C1 segment of cervical spinal cord (tissue), 14 donors: ENCODE results near the gene PERM1.

Source experiments
- DNase-seq, 14 donors: peaks; one replicate each; lab custom pipeline; 2025; lab: John Stamatoyannopoulos, UW

PERM1 gene

DNA sequence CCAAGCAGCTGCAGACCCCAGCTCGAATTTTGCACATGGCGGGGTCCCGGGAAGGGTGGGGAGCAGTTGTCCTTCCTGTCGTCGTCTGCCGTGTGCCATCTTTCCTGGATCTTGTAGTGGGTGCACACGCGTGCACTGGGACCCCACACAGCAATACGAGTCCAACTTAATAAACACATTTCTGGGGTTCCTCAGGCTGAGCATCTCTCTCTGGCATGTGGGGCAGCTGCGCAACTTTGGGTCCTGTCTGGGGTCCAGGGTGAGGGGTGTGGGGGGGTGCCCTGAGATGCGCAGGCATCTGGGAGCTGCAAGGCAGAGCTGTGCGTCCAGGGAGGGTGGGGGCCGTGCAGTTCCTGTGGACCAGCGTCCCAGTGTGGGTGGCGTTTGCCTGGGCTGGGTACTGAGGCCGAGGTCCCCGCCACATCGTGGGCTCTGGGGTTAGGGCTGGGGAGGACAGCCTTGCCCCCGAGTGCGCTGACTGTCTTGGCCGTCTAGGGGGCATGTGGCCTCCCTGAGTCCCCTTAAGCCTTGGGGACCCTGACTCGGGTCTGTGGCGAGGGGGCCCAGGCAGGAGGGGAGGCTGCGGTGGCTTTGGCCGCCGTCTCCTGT lies 16.3 kb downstream of the PERM1 start:
- DNase-seq = no peak

DNA sequence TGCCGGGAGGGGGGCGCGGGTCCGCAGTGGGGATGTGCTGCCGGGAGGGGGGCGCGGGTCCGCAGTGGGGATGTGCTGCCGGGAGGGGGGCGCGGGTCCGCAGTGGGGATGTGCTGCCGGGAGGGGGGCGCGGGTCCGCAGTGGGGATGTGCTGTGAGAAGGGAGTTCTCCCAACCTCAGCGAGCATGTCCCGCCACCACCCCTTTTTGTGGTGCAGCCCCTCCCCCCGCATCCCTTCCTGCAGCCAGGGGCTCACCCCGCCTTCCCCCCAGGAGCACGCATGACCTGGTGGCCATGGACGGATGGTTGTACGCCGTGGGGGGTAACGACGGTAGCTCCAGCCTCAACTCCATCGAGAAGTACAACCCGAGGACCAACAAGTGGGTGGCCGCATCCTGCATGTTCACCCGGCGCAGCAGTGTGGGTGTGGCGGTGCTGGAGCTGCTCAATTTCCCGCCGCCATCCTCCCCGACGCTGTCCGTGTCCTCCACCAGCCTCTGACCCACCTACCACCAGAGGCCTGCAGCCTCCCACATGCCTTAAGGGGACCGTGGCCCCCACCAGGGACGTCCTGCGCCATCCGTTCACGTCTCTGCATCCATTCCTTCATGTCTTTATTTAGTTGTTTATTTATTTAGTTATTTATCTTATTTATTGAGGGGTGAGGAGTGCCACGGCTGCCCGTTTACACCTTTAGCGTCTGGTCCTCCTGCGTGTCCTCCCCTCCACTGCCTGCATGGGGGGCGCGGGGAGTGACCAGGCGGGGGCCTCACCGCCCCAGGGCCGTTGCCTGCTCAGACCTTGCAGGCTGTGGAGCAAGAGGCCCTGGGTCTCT lies 17.0 kb downstream of the PERM1 start:
- DNase-seq = no peak

DNA sequence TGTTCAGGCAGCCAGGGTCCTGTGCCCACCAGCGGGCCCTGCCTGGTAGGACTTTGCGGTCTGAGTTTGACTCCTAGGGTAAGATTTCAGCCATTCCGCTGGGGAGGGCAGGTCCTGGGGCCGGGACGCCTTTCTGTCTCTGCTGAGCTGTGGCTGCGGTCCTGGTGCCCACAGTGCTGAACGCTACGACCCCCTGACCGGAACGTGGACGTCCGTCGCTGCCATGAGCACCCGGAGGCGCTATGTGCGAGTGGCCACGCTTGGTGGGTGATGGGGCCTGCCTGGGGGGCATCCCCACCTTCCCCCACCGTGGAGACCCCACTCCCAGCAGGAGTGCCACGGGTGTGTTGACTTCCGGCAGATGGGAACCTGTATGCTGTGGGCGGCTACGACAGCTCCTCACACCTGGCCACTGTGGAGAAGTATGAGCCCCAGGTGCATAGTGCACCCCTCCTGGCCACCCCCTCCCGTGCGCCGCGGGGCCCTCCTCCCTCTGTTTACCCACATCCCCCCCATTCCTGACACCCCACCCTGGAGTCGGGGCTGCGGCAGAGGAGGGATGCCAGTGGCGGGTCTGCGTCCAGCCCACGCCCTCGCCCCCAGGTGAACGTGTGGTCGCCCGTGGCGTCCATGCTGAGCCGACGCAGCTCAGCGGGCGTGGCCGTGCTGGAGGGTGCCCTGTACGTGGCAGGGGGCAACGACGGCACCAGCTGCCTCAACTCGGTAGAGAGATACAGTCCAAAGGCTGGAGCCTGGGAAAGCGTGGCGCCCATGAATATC lies 18.0 kb downstream of the PERM1 start:
- DNase-seq = no peak

DNA sequence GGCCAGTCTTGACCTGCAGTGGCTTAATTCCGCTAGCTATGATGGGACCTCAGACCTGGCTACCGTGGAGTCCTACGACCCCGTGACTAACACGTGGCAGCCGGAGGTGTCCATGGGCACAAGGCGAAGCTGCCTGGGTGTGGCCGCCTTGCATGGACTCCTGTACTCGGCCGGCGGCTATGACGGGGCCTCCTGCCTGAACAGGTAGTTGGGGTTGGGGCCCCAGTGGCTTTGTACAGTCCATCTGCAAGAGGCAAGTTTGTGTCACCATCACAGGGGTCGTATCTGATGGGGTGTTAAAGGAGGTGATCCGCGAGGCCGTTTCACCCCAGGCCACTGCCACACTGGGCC lies 18.6 kb downstream of the PERM1 start:
- no peak for DNase-seq

DNA sequence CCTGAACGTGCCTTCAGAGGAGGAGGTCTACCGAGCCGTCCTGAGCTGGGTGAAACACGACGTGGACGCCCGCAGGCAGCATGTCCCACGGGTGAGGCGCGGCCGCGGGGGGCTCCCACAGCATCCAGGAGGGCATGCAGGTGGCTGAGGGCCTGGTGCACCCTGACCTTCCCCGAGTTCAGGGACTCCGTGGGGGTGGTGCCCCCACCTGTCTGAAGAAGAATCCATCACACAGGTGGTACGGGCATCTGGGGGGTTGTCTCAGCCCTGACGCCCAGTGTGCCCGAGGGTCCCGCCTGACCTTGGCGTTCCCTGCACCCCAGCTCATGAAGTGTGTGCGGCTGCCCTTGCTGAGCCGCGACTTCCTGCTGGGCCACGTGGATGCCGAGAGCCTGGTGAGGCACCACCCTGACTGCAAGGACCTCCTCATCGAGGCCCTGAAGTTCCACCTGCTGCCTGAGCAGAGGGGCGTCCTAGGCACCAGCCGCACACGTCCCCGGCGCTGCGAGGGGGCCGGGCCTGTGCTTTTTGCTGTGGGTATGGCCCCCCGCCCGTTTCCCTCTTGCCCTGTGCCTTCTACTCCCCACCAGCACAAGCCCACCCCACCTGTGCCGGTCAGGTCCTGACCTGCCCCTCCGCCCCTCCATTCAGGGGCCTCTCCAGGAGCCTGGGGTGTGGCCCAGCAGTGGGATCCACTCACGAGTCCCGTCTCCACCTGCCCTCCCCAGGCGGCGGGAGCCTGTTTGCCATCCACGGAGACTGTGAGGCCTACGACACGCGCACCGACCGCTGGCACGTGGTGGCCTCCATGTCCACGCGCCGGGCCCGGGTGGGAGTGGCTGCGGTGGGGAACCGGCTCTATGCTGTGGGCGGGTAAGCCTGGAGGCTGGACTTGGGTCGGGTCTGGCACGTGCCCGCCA lies 19.3 kb downstream of the PERM1 start:
- DNase-seq = no peak

DNA sequence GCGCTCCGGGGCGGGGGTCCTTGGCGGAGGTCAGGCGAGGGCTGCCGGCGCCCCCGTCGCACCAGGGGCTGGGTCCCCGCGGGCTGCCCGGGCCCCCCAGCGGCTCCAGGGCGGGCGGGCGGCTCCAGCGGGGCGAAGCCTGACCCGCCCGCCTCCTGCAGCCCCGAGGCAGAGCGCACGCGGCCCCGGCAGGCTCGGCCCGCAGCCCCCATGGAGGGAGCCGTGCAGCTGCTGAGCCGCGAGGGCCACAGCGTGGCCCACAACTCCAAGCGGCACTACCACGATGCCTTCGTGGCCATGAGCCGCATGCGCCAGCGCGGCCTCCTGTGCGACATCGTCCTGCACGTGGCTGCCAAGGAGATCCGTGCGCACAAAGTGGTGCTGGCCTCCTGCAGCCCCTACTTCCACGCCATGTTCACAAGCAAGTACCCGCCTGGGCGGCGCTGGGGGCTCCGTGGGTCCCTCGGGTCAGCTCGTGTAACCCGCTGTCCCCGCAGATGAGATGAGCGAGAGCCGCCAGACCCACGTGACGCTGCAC lies 20.7 kb downstream of the PERM1 start:
- DNase-seq = no peak

DNA sequence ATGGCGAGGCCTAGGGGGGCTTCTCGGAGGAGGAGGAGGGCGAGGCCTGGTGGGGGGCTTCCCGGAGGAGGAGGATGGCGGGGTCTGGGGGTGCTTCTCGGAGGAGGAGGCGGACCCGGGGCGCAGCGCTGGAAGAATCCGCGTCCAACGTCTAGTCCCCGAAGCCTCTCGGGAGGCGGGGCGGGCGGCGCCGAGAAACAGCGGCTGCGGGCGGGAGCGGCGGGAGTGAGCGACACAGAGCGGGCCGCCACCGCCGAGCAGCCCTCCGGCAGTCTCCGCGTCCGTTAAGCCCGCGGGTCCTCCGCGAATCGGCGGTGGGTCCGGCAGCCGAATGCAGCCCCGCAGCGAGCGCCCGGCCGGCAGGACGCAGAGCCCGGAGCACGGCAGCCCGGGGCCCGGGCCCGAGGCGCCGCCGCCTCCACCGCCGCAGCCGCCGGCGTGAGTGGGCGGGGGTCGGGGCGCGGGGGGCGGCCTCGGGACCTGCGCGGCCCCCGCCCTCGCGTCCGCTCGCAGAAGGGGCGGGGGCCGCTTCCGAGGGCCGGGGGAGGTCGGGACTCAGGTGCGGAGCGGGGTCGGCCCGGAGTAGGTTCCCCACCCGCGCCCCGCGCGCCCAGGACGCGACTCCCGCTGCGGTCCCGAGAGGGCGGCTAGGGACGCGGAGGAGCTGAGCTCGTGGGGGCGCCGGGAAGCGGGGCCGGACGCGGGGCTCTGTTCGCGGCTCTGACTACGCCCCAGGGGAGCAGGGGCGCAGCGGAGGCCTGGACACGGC lies 21.3 kb downstream of the PERM1 start, which contains the start of gene KLHL17:
TSS of gene KLHL17 (plus strand) at position 222 of the 769 bp plus-strand sequence. CDS start at position 332, 110 bp downstream.
- DNase-seq = peak in 7 of 14 donors; percentile 8 to 65 (median 43)

DNA sequence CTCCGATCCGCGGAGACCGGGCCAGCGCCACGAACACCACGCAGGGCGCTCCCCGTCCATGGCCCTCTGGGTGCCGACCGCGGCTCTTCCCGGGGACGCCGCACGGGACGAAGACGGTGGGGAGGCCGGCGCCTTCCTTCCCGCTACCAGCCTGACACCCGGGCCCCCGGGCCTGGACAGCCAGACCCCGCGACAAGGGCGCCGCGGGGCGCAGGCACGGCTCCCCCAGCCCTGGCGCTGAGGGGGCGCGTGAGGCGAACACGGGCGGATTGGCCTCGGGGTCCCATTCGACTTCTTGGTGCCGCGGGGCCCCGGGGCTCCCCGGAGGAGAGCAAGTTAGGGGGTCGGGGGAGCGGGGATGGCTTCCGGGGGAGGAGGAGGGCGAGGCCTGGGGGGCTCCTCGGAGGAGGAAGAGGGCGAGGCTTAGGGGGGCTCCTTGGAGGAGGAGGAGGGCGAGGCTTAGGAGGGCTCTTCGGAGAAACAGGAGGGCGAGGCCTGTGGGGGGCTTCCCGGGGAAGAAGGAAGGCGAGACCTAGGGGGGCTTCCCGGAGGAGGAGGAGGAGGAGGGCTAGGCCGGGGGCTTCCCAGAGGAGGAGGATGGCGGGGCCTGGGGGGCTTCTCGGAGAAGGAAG lies 22.0 kb downstream of the PERM1 start:
- DNase-seq = no peak

DNA sequence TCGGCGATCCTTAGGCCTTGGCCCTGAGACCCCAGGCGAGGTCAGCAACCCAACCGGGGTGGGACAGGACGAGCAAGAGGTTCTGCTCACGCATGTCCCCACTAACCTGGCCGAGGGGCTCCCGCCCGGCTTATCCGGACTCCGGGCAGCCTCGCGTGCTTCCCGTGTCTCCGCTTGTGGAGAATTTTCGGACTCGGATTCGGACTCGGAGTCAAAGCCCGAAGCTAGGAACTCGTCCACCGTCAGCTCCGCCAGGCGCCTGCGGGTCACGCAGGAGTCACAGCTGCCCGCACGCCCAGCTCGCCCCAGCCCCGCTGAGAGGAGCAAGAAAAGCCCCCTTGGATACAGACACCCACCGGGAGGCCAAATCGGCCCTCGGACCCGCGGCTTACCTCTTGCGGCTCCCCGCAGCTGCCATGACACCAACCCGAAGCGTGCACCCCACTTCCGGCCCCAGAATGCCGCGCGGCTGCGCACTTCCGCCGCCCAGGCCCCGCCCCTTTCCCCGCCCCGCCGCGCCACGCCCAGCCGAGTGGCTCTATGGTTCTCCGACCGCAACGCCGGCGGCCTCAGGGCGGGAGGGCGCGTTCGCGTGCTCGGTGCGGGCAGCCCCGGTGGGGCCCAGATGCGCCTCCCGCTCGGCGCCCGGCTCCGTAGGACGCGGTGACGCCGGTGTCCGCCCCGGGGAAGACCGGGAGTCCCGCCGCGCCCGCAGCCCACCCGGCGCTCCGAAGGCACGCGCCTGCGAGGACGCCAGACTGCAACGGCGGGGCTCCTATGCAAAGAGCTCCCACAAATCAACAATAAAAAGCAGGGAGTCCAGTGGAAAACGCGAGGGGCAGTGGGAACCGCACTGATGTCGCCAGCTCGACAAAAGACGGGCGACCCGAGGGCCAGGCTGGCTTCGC lies 22.8 kb downstream of the PERM1 start, which contains the start of gene NOC2L:
TSS of gene NOC2L (minus strand) at position 434 of the 908 bp plus-strand sequence. CDS start at position 418, 16 bp downstream.
- peak; percentile 49 to 94 (median 88) for DNase-seq

DNA sequence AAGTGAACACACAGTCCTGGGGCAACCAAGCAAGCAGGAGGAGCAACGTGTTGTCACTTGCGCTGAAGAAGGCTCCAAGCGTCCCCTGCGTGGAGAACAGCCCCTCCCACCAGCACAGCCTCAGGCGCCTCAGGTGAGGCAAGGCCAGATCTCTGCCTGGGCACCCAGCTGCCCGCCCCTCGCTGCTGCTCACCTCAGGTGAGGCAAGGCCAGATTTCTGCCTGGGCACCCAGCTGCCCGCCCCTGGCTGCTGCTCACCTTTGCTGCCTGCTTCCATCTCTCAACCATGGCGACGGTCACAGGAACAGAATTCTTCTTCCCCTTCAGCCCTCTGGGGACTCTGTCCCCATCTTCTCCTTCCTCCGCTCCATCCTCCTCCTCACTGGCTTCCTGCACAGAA lies 25.3 kb downstream of the PERM1 start:
- DNase-seq = no peak

DNA sequence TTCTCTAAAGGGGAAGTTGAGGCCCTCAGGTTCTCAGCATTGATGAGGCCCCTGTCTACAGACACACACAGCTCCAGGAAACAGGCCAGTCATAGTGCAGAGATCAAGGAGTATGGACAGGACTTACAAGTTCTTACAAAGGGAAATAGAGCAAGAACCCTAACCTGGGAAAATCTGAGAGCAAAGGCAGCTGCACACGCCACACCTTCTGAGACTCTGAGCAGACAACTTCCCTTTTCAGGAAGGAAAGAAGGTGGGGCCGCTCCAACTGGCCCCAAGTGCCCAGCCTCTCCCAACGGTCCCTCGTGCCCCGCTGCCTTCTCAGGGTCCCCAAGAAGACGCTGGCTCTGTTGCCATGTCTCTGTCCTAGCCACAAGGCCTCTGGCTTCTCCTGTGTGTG lies 26.4 kb downstream of the PERM1 start:
- no peak for DNase-seq

DNA sequence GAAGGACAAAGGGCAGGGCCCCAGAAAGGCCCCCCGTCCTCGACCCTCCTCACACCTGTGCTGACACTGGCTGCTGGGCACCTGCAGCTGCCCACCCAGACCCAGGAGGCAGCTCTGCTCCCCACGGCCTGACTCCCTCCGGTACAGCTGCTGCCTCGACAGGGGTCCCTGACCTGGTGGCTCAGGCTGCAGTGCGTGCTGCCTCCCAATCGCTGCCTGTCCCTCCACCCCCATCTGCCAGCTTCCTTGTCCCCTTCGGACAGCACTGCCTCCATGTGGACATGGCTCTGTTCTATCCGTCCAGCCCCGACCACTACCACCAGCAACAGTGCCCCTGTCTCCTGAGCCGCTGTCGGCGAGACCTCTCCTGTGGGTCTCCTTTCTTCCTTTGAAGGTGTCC lies 27.0 kb downstream of the PERM1 start:
- no peak for DNase-seq

DNA sequence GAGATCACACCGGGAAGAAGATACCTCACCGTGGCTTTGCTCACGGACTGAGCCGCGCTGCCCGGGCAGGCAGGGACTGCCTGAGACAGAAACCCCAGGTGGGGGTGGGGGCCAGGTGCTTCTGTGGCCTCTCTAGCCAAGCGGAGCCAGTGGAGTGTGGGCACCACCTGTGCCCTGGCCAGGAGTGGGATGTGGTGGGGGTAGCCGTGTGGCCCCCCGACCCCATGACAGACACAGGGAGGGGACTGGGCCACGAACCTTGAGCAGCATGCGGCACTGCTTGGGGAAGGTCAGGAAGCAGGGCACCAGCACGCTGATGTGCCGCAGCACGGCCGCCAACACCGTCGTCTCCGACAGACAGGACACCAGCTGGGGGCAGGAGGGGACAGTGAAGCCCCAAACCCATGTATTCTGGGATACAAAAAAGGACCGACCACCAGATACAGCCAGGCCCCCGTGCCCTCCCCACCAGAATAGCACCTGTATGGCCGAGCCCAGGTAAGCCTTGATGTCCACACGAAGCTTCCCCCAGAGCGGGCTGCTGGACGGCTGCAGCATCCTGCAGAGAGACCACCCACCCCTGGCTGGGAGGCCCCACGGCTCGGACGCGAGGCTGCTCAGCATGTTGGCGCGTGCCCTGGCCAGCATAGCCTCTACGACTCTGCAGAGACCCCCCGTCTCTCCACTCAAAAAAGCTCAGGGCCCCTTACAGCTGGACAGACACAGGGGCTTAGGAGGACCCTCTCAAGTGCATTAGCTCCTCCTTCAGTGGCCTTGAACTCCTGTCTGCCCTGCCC lies 28.2 kb downstream of the PERM1 start:
- DNase-seq = no peak

DNA sequence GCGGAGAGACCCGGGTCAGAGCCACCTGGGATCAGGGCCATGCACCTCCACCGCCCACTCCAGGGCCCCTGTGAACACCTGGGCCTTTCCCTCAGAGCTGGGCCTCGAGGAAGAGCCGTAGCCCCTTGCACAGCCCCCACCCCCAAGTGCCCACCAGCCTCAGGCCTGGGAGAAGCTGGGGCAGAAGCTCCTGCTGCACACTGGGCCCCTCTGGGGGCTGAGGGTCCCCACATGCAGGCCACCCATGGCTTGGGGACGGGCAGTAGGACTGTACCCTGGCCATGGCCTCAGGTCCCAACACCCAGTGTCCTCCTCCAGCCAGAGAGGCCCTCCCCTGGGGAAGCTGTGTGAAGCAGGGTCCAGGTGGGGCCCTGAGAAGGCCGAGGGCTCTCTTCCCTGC lies 29.3 kb downstream of the PERM1 start:
- DNase-seq = no peak

DNA sequence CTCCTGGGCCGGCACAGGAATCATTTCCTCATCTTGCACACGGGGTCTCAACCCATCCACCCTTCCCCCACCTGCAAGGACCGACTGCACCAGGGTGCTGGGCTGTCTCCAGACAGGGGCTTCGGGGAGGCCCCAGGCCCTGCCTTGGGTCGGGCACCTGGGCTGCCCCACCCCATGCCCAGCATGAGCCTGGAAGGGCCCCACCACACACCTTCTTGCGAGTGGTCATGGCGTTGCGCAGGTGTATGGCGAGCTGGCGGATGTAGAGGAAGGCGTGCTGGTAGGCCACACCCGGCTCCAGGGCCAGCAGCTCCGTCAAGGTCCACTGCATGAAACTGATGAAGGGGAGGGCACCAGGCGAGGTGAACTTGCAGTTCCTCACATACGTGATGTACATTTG lies 29.7 kb downstream of the PERM1 start:
- no peak for DNase-seq

DNA sequence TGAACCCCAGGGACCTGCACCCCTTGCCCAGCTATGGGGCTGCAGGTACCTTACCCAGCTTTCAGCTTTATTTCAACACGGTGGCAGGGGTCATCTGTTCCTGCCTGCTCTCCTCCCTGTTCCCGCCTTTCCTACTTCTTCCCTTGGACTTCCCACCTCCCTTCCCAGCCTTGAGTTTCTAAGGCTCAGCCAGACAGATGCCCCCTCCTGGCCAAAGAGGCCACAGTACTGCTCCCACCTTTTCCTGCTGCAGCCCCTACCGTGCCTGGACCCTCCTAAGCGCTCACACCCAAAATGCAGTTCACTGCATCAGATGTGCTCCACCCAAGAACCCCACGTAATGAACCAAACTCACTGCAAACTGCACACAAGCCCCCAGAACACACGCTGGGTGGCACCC lies 30.5 kb downstream of the PERM1 start:
- DNase-seq = no peak

DNA sequence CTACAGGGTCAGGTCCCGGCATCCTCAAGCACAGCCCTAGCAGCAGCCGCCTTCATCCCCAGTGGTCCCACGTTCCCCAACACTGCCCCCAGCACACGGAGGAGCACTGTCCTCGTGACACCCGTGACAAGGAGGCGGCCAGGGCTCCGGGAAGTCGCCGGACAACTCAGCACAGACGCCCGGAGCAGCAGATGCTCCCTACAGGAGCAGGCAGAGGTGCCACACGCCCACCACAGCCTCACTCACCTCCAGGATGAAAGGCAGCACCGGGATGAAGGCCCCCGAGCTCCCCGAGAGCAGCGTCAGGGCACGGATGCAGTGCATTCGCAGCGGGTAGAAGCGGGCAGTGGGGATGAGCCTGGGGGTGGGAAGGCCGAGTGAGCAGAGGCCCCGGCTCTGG lies 31.0 kb downstream of the PERM1 start:
- no peak for DNase-seq

DNA sequence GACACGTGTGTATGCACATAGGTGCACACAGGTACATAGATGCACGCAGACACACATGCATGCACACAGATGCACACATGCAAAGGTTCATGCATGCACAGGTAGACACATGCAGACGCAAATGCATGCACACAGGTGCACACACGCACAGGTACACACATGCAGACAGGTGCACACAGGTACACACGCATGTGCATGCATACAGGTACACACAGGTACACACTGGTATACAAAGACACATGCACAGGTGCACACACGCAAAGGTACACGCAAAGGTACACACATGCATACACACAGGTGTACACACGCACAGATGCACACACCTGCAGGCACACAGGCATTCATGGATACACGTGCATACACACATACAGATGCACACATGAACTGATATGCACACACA lies 31.6 kb downstream of the PERM1 start:
- DNase-seq = no peak
